ENCODE results near the gene KRTAP5-8.

KRTAP5-8 gene

GRCh38 chr11:71548716-71549151, 10.9 kb downstream of the KRTAP5-8 start:
- Histone ChIP-seq H3K4me1 (no peaks in the 10 kb centered on the region), H3K36me3 (ENCODE audit: control insufficient read depth, insufficient read depth, low read length) (no peaks in the 10 kb centered on the region), H3K9ac (no peak overlapping the region), H3K4me3 (ENCODE audit: low read depth, low read length) (no peak overlapping the region), H2AFZ (no peak overlapping the region), H3K27ac (no peak overlapping the region), H3K27me3 (ENCODE audit: control insufficient read depth, insufficient read depth, low read length) (no peaks in the 10 kb centered on the region), H3K4me2 (ENCODE audit: low read length) (no peak overlapping the region), H3K9me3 (ENCODE audit: control insufficient read depth, low read length) (no peaks in the 10 kb centered on the region), H3K79me2 (no peaks in the 10 kb centered on the region)
- no peak for TF ChIP-seq CTCF (IDR thresholded peaks at IDR 0.05)

- H3K79me2 ChIP-seq = no peaks in the 10 kb centered on the region
Observed at GRCh38 chr11:71551711-71552110, 13.9 kb downstream of the KRTAP5-8 start.

GRCh38 chr11:71554996-71555395, 17.2 kb downstream of the KRTAP5-8 start:
- Histone ChIP-seq H3K4me2 (ENCODE audit: low read length) (no peak overlapping the region), H3K9me3 (ENCODE audit: control insufficient read depth, low read length) (no peaks in the 10 kb centered on the region), H3K36me3 (ENCODE audit: control insufficient read depth, insufficient read depth, low read length) (no peaks in the 10 kb centered on the region), H3K9ac (no peak overlapping the region), H3K27me3 (ENCODE audit: control insufficient read depth, insufficient read depth, low read length) (no peaks in the 10 kb centered on the region), H3K79me2 (no peaks in the 10 kb centered on the region), H2AFZ (no peak overlapping the region), H3K27ac (no peak overlapping the region), H3K4me1 (no peaks in the 10 kb centered on the region), H3K4me3 (ENCODE audit: low read depth, low read length) (no peak overlapping the region)
- no peak for TF ChIP-seq CTCF (IDR thresholded peaks at IDR 0.05)

More at GRCh38 chr11:71551711-71552110, 13.9 kb downstream of the KRTAP5-8 start:
- no peak overlapping the region for H3K27ac ChIP-seq
- no peak overlapping the region for H3K4me2 ChIP-seq (ENCODE audit: low read length)
- H3K4me1 ChIP-seq = no peaks in the 10 kb centered on the region
- no peak overlapping the region for H2AFZ ChIP-seq
- no peak overlapping the region for H3K4me3 ChIP-seq (ENCODE audit: low read depth, low read length)
- H3K9me3 ChIP-seq (ENCODE audit: control insufficient read depth, low read length) = no peaks in the 10 kb centered on the region
- no peak for TF ChIP-seq CTCF (IDR thresholded peaks at IDR 0.05)
- no peaks in the 10 kb centered on the region for H3K36me3 ChIP-seq (ENCODE audit: control insufficient read depth, insufficient read depth, low read length)
- H3K27me3 ChIP-seq (ENCODE audit: control insufficient read depth, insufficient read depth, low read length) = no peaks in the 10 kb centered on the region
- H3K9ac ChIP-seq = no peak overlapping the region

GRCh38 chr11:71555508-71555907, 17.7 kb downstream of the KRTAP5-8 start:
- no peak overlapping the region for H3K4me3 ChIP-seq (ENCODE audit: low read depth, low read length)
- no peaks in the 10 kb centered on the region for H3K9me3 ChIP-seq (ENCODE audit: control insufficient read depth, low read length)
- H3K79me2 ChIP-seq = no peaks in the 10 kb centered on the region
- H2AFZ ChIP-seq = no peak overlapping the region
- H3K27me3 ChIP-seq (ENCODE audit: control insufficient read depth, insufficient read depth, low read length) = no peaks in the 10 kb centered on the region
- no peaks in the 10 kb centered on the region for H3K4me1 ChIP-seq
- no peak overlapping the region for H3K9ac ChIP-seq
- TF ChIP-seq CTCF (IDR thresholded peaks at IDR 0.05) = no peak
- no peaks in the 10 kb centered on the region for H3K36me3 ChIP-seq (ENCODE audit: control insufficient read depth, insufficient read depth, low read length)
- no peak overlapping the region for H3K27ac ChIP-seq
- no peak overlapping the region for H3K4me2 ChIP-seq (ENCODE audit: low read length)

- H3K9me3 ChIP-seq (ENCODE audit: control insufficient read depth, low read length) = no peaks in the 10 kb centered on the region
- H3K79me2 ChIP-seq = no peaks in the 10 kb centered on the region
- no peak overlapping the region for H3K27ac ChIP-seq
- no peaks in the 10 kb centered on the region for H3K27me3 ChIP-seq (ENCODE audit: control insufficient read depth, insufficient read depth, low read length)
- H3K4me2 ChIP-seq (ENCODE audit: low read length) = no peak overlapping the region
- no peaks in the 10 kb centered on the region for H3K36me3 ChIP-seq (ENCODE audit: control insufficient read depth, insufficient read depth, low read length)
- no peak overlapping the region for H3K9ac ChIP-seq
- no peak overlapping the region for H2AFZ ChIP-seq
- no peaks in the 10 kb centered on the region for H3K4me1 ChIP-seq
- H3K4me3 ChIP-seq (ENCODE audit: low read depth, low read length) = no peak overlapping the region
- no peak for TF ChIP-seq CTCF (IDR thresholded peaks at IDR 0.05)
Observed at GRCh38 chr11:71556018-71556417, 18.2 kb downstream of the KRTAP5-8 start.

Measured in parathyroid adenoma (tissue), 2 donors.